Breast epithelium (tissue), 3 donors: ENCODE data around the gene NOL9.

ENCODE experiments used
- POLR2A ChIP-seq: fragments of 450-650 bp; IDR thresholded peaks from one replicate; pipeline ENCODE4 v1.6.1; 2016; ENCODE audit warnings: antibody characterized with exemption, mild to moderate bottlenecking, moderate library complexity
- POLR2AphosphoS5 ChIP-seq, 3 donors: sonication (generic); formaldehyde crosslinking; IDR thresholded peaks; one replicate each; pipeline ENCODE4 v1.6.1; 2017; ENCODE audit warnings: antibody characterized with exemption in 3 of 3
- TF ChIP-seq, protein P1 (sequence below), 3 donors: fragments of 450-650 bp; IDR thresholded peaks; one replicate each; pipeline ENCODE4 v1.5.1; 2016 to 2017; ENCODE audit warnings: antibody characterized with exemption in 3 of 3, mild to moderate bottlenecking in 3 of 3, moderate library complexity in 3 of 3

DNA sequence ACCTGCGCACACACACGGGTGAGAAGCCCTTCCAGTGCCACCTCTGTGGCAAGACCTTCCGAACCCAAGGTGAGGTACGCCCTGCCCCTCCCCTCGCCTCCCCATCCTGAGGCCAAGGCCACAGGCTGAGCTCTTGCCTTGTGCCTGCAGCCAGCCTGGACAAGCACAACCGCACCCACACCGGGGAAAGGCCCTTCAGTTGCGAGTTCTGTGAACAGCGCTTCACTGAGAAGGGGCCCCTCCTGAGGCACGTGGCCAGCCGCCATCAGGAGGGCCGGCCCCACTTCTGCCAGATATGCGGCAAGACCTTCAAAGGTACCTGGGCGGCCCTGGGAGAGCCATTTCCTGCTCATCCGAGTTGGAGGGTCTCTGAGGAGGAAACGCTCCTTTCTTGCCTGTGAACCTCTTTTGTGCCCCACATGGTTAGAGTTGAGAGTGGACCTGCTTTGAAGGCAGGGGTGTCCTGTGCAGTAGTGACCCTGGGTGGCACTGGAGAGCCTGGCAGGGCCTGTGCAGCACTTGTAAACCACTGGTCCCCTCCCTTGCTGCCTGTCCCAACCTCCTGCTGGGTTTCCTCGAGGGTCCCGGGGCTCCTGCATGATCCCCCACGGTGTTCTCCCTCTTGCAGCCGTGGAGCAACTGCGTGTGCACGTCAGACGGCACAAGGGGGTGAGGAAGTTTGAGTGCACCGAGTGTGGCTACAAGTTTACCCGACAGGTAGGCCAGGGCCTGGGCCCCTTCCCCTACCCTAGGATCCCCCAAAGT lies 34.0 kb upstream of the NOL9 start:
- TF ChIP-seq, protein P1, sequence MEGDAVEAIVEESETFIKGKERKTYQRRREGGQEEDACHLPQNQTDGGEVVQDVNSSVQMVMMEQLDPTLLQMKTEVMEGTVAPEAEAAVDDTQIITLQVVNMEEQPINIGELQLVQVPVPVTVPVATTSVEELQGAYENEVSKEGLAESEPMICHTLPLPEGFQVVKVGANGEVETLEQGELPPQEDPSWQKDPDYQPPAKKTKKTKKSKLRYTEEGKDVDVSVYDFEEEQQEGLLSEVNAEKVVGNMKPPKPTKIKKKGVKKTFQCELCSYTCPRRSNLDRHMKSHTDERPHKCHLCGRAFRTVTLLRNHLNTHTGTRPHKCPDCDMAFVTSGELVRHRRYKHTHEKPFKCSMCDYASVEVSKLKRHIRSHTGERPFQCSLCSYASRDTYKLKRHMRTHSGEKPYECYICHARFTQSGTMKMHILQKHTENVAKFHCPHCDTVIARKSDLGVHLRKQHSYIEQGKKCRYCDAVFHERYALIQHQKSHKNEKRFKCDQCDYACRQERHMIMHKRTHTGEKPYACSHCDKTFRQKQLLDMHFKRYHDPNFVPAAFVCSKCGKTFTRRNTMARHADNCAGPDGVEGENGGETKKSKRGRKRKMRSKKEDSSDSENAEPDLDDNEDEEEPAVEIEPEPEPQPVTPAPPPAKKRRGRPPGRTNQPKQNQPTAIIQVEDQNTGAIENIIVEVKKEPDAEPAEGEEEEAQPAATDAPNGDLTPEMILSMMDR (IDR thresholded peaks at IDR 0.05) = no peak
- no peak for TF ChIP-seq POLR2AphosphoS5 (IDR thresholded peaks at IDR 0.05)
- no peak for TF ChIP-seq POLR2A
